Skeletal muscle satellite cell (primary cell): Measurements from ENCODE around the gene SLC22A2.
"Not testable (repeated sequence)": the region's sequence is repeated elsewhere in the genome, so short reads cannot be mapped to it uniquely, and the experiment has no call there.

Experiments
- H3K27me3 ChIP-seq: 2 replicates; pipeline ENCODE4 v1.7.0; 2013; ENCODE audit warnings: low read length; ENCODE audit not compliant: control insufficient read depth, insufficient read depth
- H3K36me3 ChIP-seq: 2 replicates; pipeline ENCODE4 v1.7.0; 2013; ENCODE audit warnings: mild to moderate bottlenecking, control low read depth, low read length; ENCODE audit not compliant: insufficient read depth
- H3K4me1 ChIP-seq: 2 replicates; pipeline ENCODE4 v1.7.0; 2013; ENCODE audit warnings: low read length; ENCODE audit not compliant: control insufficient read depth, insufficient read depth
- H3K4me2 ChIP-seq: 2 replicates; pipeline ENCODE4 v1.7.0; 2013; ENCODE audit warnings: mild to moderate bottlenecking, low read length
- H3K4me3 ChIP-seq: 2 replicates; pipeline ENCODE4 v1.7.0; 2013; ENCODE audit warnings: low read length
- H3K9ac ChIP-seq: 2 replicates; pipeline ENCODE4 v1.7.0; 2013; ENCODE audit warnings: mild to moderate bottlenecking, low read depth, low read length, moderate library complexity
- H3K9me3 ChIP-seq: replicated peaks from 2 replicates; pipeline ENCODE4 v1.7.0; 2013; ENCODE audit warnings: mild to moderate bottlenecking, control low read depth, low read length

SLC22A2 gene

GRCh38 chr6:160239929-160240690 is 18.5 kb downstream of the SLC22A2 start:
- H3K27me3 ChIP-seq, result no peaks in the 10 kb centered on the region
- no peak overlapping the region for H3K4me2 ChIP-seq
- no peak overlapping the region for H3K9ac ChIP-seq
- H3K36me3 ChIP-seq, result no peaks in the 10 kb centered on the region
- H3K4me3 ChIP-seq, result no peak overlapping the region
- peaks cover 3% of the 10 kb centered on the region for H3K9me3 ChIP-seq
- peaks cover 23% of the 10 kb centered on the region for H3K4me1 ChIP-seq

- no peak overlapping the region for H3K9ac ChIP-seq
- H3K4me2 ChIP-seq, result no peak overlapping the region
- H3K9me3 ChIP-seq, result peaks cover 3% of the 10 kb centered on the region
- H3K27me3 ChIP-seq, result no peaks in the 10 kb centered on the region
- H3K4me3 ChIP-seq, result no peak overlapping the region
- H3K36me3 ChIP-seq, result no peaks in the 10 kb centered on the region
- peaks cover 23% of the 10 kb centered on the region for H3K4me1 ChIP-seq
These were observed 19.6 kb downstream of the SLC22A2 start for GRCh38 chr6:160238761-160239751.

- H3K27me3 ChIP-seq, result no peaks in the 10 kb centered on the region
- peaks cover 3% of the 10 kb centered on the region for H3K9me3 ChIP-seq
- no peak overlapping the region for H3K4me2 ChIP-seq
- no peak overlapping the region for H3K4me3 ChIP-seq
- H3K4me1 ChIP-seq, result peaks cover 23% of the 10 kb centered on the region
- no peaks in the 10 kb centered on the region for H3K36me3 ChIP-seq
- H3K9ac ChIP-seq, result no peak overlapping the region
These were observed 20.3 kb downstream of the SLC22A2 start for GRCh38 chr6:160238278-160238711.

GRCh38 chr6:160237597-160238275 is 20.9 kb downstream of the SLC22A2 start:
- H3K4me2 ChIP-seq, H3K4me3 ChIP-seq, H3K27me3 ChIP-seq, H3K36me3 ChIP-seq, H3K9me3 ChIP-seq, H3K9ac ChIP-seq: not testable (repeated sequence)
- H3K4me1 ChIP-seq, result peaks cover 23% of the 10 kb centered on the region

- not testable (repeated sequence) for H3K27me3 ChIP-seq, H3K4me3 ChIP-seq, H3K36me3 ChIP-seq, H3K4me2 ChIP-seq, H3K9ac ChIP-seq, H3K9me3 ChIP-seq
- H3K4me1 ChIP-seq, result peaks cover 23% of the 10 kb centered on the region
These were observed 22.3 kb downstream of the SLC22A2 start for GRCh38 chr6:160236235-160236872.

GRCh38 chr6:160233950-160234640 is 24.5 kb downstream of the SLC22A2 start:
- H3K27me3 ChIP-seq, H3K9me3 ChIP-seq, H3K4me3 ChIP-seq, H3K36me3 ChIP-seq, H3K4me2 ChIP-seq, H3K9ac ChIP-seq: not testable (repeated sequence)
- H3K4me1 ChIP-seq, result peaks cover 16% of the 10 kb centered on the region

- no peak overlapping the region for H3K4me3 ChIP-seq
- no peaks in the 10 kb centered on the region for H3K36me3 ChIP-seq
- H3K27me3 ChIP-seq, result no peaks in the 10 kb centered on the region
- no peaks in the 10 kb centered on the region for H3K9me3 ChIP-seq
- H3K4me1 ChIP-seq, result no peaks in the 10 kb centered on the region
- H3K4me2 ChIP-seq, result no peak overlapping the region
- no peak overlapping the region for H3K9ac ChIP-seq
These were observed 30.9 kb downstream of the SLC22A2 start for GRCh38 chr6:160227769-160228161.

GRCh38 chr6:160227038-160227768 is 31.4 kb downstream of the SLC22A2 start:
- Histone ChIP-seq H3K36me3 (no peaks in the 10 kb centered on the region), H3K4me1 (no peaks in the 10 kb centered on the region), H3K9me3 (no peaks in the 10 kb centered on the region), H3K4me3 (no peak overlapping the region), H3K4me2 (no peak overlapping the region), H3K27me3 (no peaks in the 10 kb centered on the region), H3K9ac (no peak overlapping the region)

- no peak overlapping the region for H3K4me3 ChIP-seq
- no peak overlapping the region for H3K9ac ChIP-seq
- H3K36me3 ChIP-seq, result no peaks in the 10 kb centered on the region
- H3K4me1 ChIP-seq, result no peaks in the 10 kb centered on the region
- H3K27me3 ChIP-seq, result no peaks in the 10 kb centered on the region
- no peak overlapping the region for H3K4me2 ChIP-seq
- no peaks in the 10 kb centered on the region for H3K9me3 ChIP-seq
These were observed 32.5 kb downstream of the SLC22A2 start for GRCh38 chr6:160226118-160226591.

- no peak overlapping the region for H3K4me3 ChIP-seq
- no peaks in the 10 kb centered on the region for H3K4me1 ChIP-seq
- no peak overlapping the region for H3K9ac ChIP-seq
- no peaks in the 10 kb centered on the region for H3K27me3 ChIP-seq
- H3K9me3 ChIP-seq, result no peaks in the 10 kb centered on the region
- H3K36me3 ChIP-seq, result no peaks in the 10 kb centered on the region
- no peak overlapping the region for H3K4me2 ChIP-seq
These were observed 33.9 kb downstream of the SLC22A2 start for GRCh38 chr6:160224639-160225237.
